Measurements from ENCODE around the gene PPIG. TPM values are rescaled to one million over a fixed set of nuclear protein-coding genes. Genes with fewer than 3 reads are reported as not detected.
A peak's percentile ranks its signal among the peaks of the same experiment; 100 is the strongest.
"Not testable (repeated sequence)": the region's sequence is repeated elsewhere in the genome, so short reads cannot be mapped to it uniquely, and the experiment has no call there.

PPIG gene
- total RNA-seq: 10 to 100 TPM; 50.6 to 86.1 (median 73.7) TPM
- 100 to 1,000 TPM in 1 of 2 donors, 10 to 100 TPM in 1; 71.8 to 104 TPM for polyA plus RNA-seq
- 159 reads per million, percentile 91 among the genes with 10 or more reads in this experiment for total RNA-seq

GRCh38 chr2:169584005-169584877 lies at the start of gene PPIG:
Gene PPIG, plus strand, starts transcription at chr2:169584351. Its CDS starts 19,691 bp downstream, at chr2:169604042.
- Mint-ChIP-seq H3K27me3 (peaks cover 0 to 4% (median 0%) of the 10 kb centered on the region in 5 donors), H3K4me3 (peak within 1 kb of the TSS; percentile 90 to 100 (median 99)), H3K9me3 (peaks cover 0 to 18% (median 4%) of the 10 kb centered on the region in 11 donors), H3K4me1 (peaks cover 12 to 46% (median 40%) of the 10 kb centered on the region in 7 donors), H3K27ac (peak within 1 kb of the TSS; percentile 97 to 100 (median 100)), H3K36me3 (peaks cover 0 to 21% (median 4%) of the 10 kb centered on the region in 5 donors)
- Histone ChIP-seq H3K27ac (ENCODE audit: low read depth, low read length) (peak within 1 kb of the TSS; percentile 99), H3K9me3 (ENCODE audit: control insufficient read depth in 2 of 3, low read length in 3 of 3) (no peaks in the 10 kb centered on the region), H3K27me3 (ENCODE audit: control insufficient read depth in 2 of 2, insufficient read depth in 2 of 2, low read length in 2 of 2) (no peaks in the 10 kb centered on the region), H3K4me1 (ENCODE audit: control insufficient read depth in 2 of 2, insufficient read depth in 2 of 2, low read length in 2 of 2) (peaks cover 17 to 29% of the 10 kb centered on the region in 2 donors), H3K4me3 (ENCODE audit: low read length) (peak within 1 kb of the TSS; percentile 89), H3K36me3 (ENCODE audit: control insufficient read depth in 2 of 3, insufficient read depth in 3 of 3, low read length in 3 of 3) (peaks cover 0 to 5% (median 0%) of the 10 kb centered on the region in 3 experiments)
- ATAC-seq (peak; percentile 94), DNase-seq (peak; percentile 71 to 90 (median 85))
- POLR2A ChIA-PET: interaction anchor here (0.6 to 2.4 kb wide), 9 partner anchors 9 to 244 kb away, joined by 3 to 28 read pairs (median 4); partner anchors contain the start of genes CFAP210, FASTKD1, PHOSPHO2 and UBR3
- CTCF ChIA-PET: interaction anchor here (1.1 kb wide), 1 partner anchor 11 kb away, joined by 5 read pairs; the partner anchor contains the start of gene FASTKD1
- intact Hi-C loops (cut with micrococcal nuclease): loop anchor here (1.0 to 5.0 kb wide), 10 partner anchors 10 to 1850 kb away; partner anchors contain the start of genes CFAP210 (in 2 of the 2), FASTKD1 (in 2 of the 2), PHOSPHO2 (in 2 of the 2) and SSB (in 2 of the 2)

- H3K4me3 ChIP-seq (ENCODE audit: low read length); H3K4me3 Mint-ChIP-seq; DNase-seq; H3K9me3 ChIP-seq (ENCODE audit: control insufficient read depth in 2 of 3, low read length in 3 of 3); CTCF ChIA-PET; H3K27ac ChIP-seq (ENCODE audit: low read depth, low read length); H3K36me3 ChIP-seq (ENCODE audit: control insufficient read depth in 2 of 3, insufficient read depth in 3 of 3, low read length in 3 of 3); H3K27me3 Mint-ChIP-seq; ATAC-seq; H3K4me1 Mint-ChIP-seq; H3K9me3 Mint-ChIP-seq; H3K27me3 ChIP-seq (ENCODE audit: control insufficient read depth in 2 of 2, insufficient read depth in 2 of 2, low read length in 2 of 2); intact Hi-C loops (cut with micrococcal nuclease); H3K4me1 ChIP-seq (ENCODE audit: control insufficient read depth in 2 of 2, insufficient read depth in 2 of 2, low read length in 2 of 2); POLR2A ChIA-PET; H3K27ac Mint-ChIP-seq: not testable (repeated sequence)
- H3K36me3 Mint-ChIP-seq: peaks cover 6 to 18% (median 13%) of the 10 kb centered on the region in 5 donors
Observed at GRCh38 chr2:169539460-169539859, 44.7 kb upstream of the PPIG start.

- ATAC-seq (no peak), DNase-seq (no peak)
- Histone ChIP-seq H3K9me3 (ENCODE audit: control insufficient read depth in 2 of 3, low read length in 3 of 3) (no peaks in the 10 kb centered on the region), H3K4me3 (ENCODE audit: low read length) (no peak overlapping the region), H3K27ac (ENCODE audit: low read depth, low read length) (no peak overlapping the region), H3K4me1 (ENCODE audit: control insufficient read depth in 2 of 2, insufficient read depth in 2 of 2, low read length in 2 of 2) (no peaks in the 10 kb centered on the region), H3K27me3 (ENCODE audit: control insufficient read depth in 2 of 2, insufficient read depth in 2 of 2, low read length in 2 of 2) (no peaks in the 10 kb centered on the region), H3K36me3 (ENCODE audit: control insufficient read depth in 2 of 3, insufficient read depth in 3 of 3, low read length in 3 of 3) (peaks cover 0 to 5% (median 3%) of the 10 kb centered on the region in 3 experiments)
- intact Hi-C loops (cut with micrococcal nuclease): no loop called here
- Mint-ChIP-seq H3K9me3 (no peaks in the 10 kb centered on the region), H3K4me1 (no peaks in the 10 kb centered on the region), H3K27me3 (no peaks in the 10 kb centered on the region), H3K36me3 (peaks cover 6 to 18% (median 13%) of the 10 kb centered on the region in 5 donors), H3K4me3 (no peak overlapping the region), H3K27ac (no peak overlapping the region)
- ChIA-PET CTCF (no interaction called here), POLR2A (no interaction called here)
Observed at GRCh38 chr2:169540146-169540545, 44.0 kb upstream of the PPIG start.

- ChIA-PET CTCF (no interaction called here), POLR2A (no interaction called here)
- Mint-ChIP-seq H3K36me3 (peaks cover 8 to 32% (median 14%) of the 10 kb centered on the region in 5 donors), H3K27ac (no peak overlapping the region), H3K4me1 (no peaks in the 10 kb centered on the region), H3K4me3 (no peak overlapping the region), H3K27me3 (no peaks in the 10 kb centered on the region), H3K9me3 (no peaks in the 10 kb centered on the region)
- H3K4me3 ChIP-seq (ENCODE audit: low read length): no peak overlapping the region
- DNase-seq: no peak
- no peaks in the 10 kb centered on the region for H3K27me3 ChIP-seq (ENCODE audit: control insufficient read depth in 2 of 2, insufficient read depth in 2 of 2, low read length in 2 of 2)
- H3K36me3 ChIP-seq (ENCODE audit: control insufficient read depth in 2 of 3, insufficient read depth in 3 of 3, low read length in 3 of 3): peaks cover 0 to 14% (median 5%) of the 10 kb centered on the region in 3 experiments
- no peak overlapping the region for H3K27ac ChIP-seq (ENCODE audit: low read depth, low read length)
- no peaks in the 10 kb centered on the region for H3K4me1 ChIP-seq (ENCODE audit: control insufficient read depth in 2 of 2, insufficient read depth in 2 of 2, low read length in 2 of 2)
- ATAC-seq: no peak
- H3K9me3 ChIP-seq (ENCODE audit: control insufficient read depth in 2 of 3, low read length in 3 of 3): no peaks in the 10 kb centered on the region
- intact Hi-C loops (cut with micrococcal nuclease): no loop called here
Observed at GRCh38 chr2:169542433-169542832, 41.7 kb upstream of the PPIG start.

- ChIA-PET CTCF (no interaction called here), POLR2A (no interaction called here)
- DNase-seq: no peak
- no peak overlapping the region for H3K27ac ChIP-seq (ENCODE audit: low read depth, low read length)
- no peak overlapping the region for H3K27ac Mint-ChIP-seq
- H3K4me3 ChIP-seq (ENCODE audit: low read length): no peak overlapping the region
- H3K36me3 Mint-ChIP-seq: peaks cover 5 to 30% (median 17%) of the 10 kb centered on the region in 5 donors
- intact Hi-C loops (cut with micrococcal nuclease): no loop called here
- H3K4me1 Mint-ChIP-seq: no peaks in the 10 kb centered on the region
- no peak for ATAC-seq
- no peak overlapping the region for H3K4me3 Mint-ChIP-seq
- no peaks in the 10 kb centered on the region for H3K4me1 ChIP-seq (ENCODE audit: control insufficient read depth in 2 of 2, insufficient read depth in 2 of 2, low read length in 2 of 2)
- no peaks in the 10 kb centered on the region for H3K9me3 ChIP-seq (ENCODE audit: control insufficient read depth in 2 of 3, low read length in 3 of 3)
- no peaks in the 10 kb centered on the region for H3K27me3 Mint-ChIP-seq
- H3K9me3 Mint-ChIP-seq: no peaks in the 10 kb centered on the region
- H3K27me3 ChIP-seq (ENCODE audit: control insufficient read depth in 2 of 2, insufficient read depth in 2 of 2, low read length in 2 of 2): no peaks in the 10 kb centered on the region
- peaks cover 0 to 14% (median 0%) of the 10 kb centered on the region in 3 experiments for H3K36me3 ChIP-seq (ENCODE audit: control insufficient read depth in 2 of 3, insufficient read depth in 3 of 3, low read length in 3 of 3)
Observed at GRCh38 chr2:169546756-169547155, 37.4 kb upstream of the PPIG start.

- Histone ChIP-seq H3K27ac (ENCODE audit: low read depth, low read length) (no peak overlapping the region), H3K4me1 (ENCODE audit: control insufficient read depth in 2 of 2, insufficient read depth in 2 of 2, low read length in 2 of 2) (no peaks in the 10 kb centered on the region), H3K27me3 (ENCODE audit: control insufficient read depth in 2 of 2, insufficient read depth in 2 of 2, low read length in 2 of 2) (no peaks in the 10 kb centered on the region), H3K9me3 (ENCODE audit: control insufficient read depth in 2 of 3, low read length in 3 of 3) (no peaks in the 10 kb centered on the region), H3K36me3 (ENCODE audit: control insufficient read depth in 2 of 3, insufficient read depth in 3 of 3, low read length in 3 of 3) (no peaks in the 10 kb centered on the region), H3K4me3 (ENCODE audit: low read length) (no peak overlapping the region)
- Mint-ChIP-seq H3K9me3 (peaks cover 0 to 6% (median 0%) of the 10 kb centered on the region in 11 donors), H3K4me1 (no peaks in the 10 kb centered on the region), H3K27ac (peak overlapping the region in 6 of 9 donors; percentile 52 to 83 (median 70)), H3K36me3 (peaks cover 0 to 38% (median 11%) of the 10 kb centered on the region in 5 donors), H3K4me3 (peak overlapping the region in 1 of 10 donors; percentile 27), H3K27me3 (no peaks in the 10 kb centered on the region)
- ATAC-seq: no peak
- ChIA-PET POLR2A (interaction anchor here (0.6 to 1.6 kb wide), 3 partner anchors 78 to 1442 kb away, joined by 3 to 4 read pairs (median 3); no protein-coding TSS in a partner anchor), CTCF (no interaction called here)
- DNase-seq: no peak
- intact Hi-C loops (cut with micrococcal nuclease): loop anchor here in 1 of 2 donors (5.0 kb wide), 2 partner anchors 99 to 589 kb away; no protein-coding TSS in a partner anchor
Observed at GRCh38 chr2:169561364-169561763, 22.8 kb upstream of the PPIG start.

Measured in naive thymus-derived CD4-positive, alpha-beta T cell (primary cell).